Measurements from ENCODE around the gene KRT76. TPM values are rescaled to one million over a fixed set of nuclear protein-coding genes. Genes with fewer than 3 reads are reported as not detected.

The KRT76 gene
- total RNA-seq, 1 donor from 2014 or later: not detected

DNA sequence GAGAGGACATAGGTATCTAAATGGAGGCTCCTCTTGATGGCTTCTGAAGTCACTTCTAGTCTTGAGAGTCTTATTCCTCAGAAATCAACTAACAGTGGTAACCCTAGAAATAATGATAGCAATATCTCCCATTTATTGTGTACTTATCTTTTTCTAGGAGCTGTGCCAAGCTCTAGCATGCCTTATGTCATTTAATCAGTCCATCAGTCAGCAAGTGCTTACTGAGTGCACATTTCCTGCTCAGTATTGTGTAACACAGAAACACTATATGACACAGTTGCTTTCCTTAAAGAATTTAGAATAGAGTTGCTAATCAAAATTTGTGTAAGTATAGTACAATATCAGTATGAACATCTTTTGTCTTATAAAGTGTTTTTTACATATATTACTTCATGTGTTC is 36.6 kb downstream of the KRT76 start:
- peaks cover 30% of the 10 kb centered on the region for H3K27me3 Mint-ChIP-seq (ENCODE audit: low read depth)
- H3K9me3 Mint-ChIP-seq (ENCODE audit: low read depth): no peaks in the 10 kb centered on the region

DNA sequence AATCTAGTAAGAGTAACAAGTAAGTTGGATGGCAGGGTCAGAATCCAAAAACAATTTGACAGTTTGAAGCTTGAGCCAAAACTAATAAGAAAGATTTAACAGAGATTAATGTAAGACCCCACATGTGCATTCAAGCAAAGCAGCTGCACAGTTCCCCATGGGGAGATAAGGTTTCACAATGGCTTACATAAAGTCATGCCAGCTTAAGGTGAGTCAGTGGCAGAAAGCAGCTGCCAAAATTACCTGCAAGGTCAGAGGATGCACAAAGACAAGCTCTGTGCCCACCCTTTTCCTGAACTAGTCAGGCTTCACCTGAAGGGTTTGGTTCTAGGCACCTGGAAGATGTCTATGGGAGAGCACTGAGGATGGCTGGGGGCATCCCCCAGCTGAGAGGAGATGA is 37.2 kb downstream of the KRT76 start:
- no peaks in the 10 kb centered on the region for H3K36me3 Mint-ChIP-seq (ENCODE audit: low read depth)
- peaks cover 27% of the 10 kb centered on the region for H3K27me3 Mint-ChIP-seq (ENCODE audit: low read depth)
- no peaks in the 10 kb centered on the region for H3K9me3 Mint-ChIP-seq (ENCODE audit: low read depth)
- H3K4me3 Mint-ChIP-seq (ENCODE audit: unreplicated experiment): no peak overlapping the region
- DNase-seq (ENCODE audit: low spot score): no peak
- no peaks in the 10 kb centered on the region for H3K4me1 Mint-ChIP-seq (ENCODE audit: low read depth)
- no peak overlapping the region for H3K27ac Mint-ChIP-seq (ENCODE audit: unreplicated experiment)
- TF ChIP-seq, protein P1, sequence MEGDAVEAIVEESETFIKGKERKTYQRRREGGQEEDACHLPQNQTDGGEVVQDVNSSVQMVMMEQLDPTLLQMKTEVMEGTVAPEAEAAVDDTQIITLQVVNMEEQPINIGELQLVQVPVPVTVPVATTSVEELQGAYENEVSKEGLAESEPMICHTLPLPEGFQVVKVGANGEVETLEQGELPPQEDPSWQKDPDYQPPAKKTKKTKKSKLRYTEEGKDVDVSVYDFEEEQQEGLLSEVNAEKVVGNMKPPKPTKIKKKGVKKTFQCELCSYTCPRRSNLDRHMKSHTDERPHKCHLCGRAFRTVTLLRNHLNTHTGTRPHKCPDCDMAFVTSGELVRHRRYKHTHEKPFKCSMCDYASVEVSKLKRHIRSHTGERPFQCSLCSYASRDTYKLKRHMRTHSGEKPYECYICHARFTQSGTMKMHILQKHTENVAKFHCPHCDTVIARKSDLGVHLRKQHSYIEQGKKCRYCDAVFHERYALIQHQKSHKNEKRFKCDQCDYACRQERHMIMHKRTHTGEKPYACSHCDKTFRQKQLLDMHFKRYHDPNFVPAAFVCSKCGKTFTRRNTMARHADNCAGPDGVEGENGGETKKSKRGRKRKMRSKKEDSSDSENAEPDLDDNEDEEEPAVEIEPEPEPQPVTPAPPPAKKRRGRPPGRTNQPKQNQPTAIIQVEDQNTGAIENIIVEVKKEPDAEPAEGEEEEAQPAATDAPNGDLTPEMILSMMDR (IDR thresholded peaks at IDR 0.05): no peak

More for the DNA sequence above, 36.6 kb downstream of the KRT76 start:
- Mint-ChIP-seq H3K36me3 (ENCODE audit: low read depth) (no peaks in the 10 kb centered on the region), H3K27ac (ENCODE audit: unreplicated experiment) (no peak overlapping the region), H3K4me3 (ENCODE audit: unreplicated experiment) (no peak overlapping the region), H3K4me1 (ENCODE audit: low read depth) (no peaks in the 10 kb centered on the region)
- TF ChIP-seq, protein P1 (IDR thresholded peaks at IDR 0.05): no peak
- DNase-seq (ENCODE audit: low spot score): no peak

- Mint-ChIP-seq H3K27me3 (ENCODE audit: low read depth) (peaks cover 26% of the 10 kb centered on the region), H3K4me1 (ENCODE audit: low read depth) (no peaks in the 10 kb centered on the region), H3K4me3 (ENCODE audit: unreplicated experiment) (no peak overlapping the region), H3K27ac (ENCODE audit: unreplicated experiment) (no peak overlapping the region), H3K36me3 (ENCODE audit: low read depth) (no peaks in the 10 kb centered on the region), H3K9me3 (ENCODE audit: low read depth) (no peaks in the 10 kb centered on the region)
- TF ChIP-seq, protein P1 (IDR thresholded peaks at IDR 0.05): no peak
- DNase-seq (ENCODE audit: low spot score): no peak
Measured at GRCh38 chr12:52735816-52736632, 41.1 kb downstream of the KRT76 start.

DNA sequence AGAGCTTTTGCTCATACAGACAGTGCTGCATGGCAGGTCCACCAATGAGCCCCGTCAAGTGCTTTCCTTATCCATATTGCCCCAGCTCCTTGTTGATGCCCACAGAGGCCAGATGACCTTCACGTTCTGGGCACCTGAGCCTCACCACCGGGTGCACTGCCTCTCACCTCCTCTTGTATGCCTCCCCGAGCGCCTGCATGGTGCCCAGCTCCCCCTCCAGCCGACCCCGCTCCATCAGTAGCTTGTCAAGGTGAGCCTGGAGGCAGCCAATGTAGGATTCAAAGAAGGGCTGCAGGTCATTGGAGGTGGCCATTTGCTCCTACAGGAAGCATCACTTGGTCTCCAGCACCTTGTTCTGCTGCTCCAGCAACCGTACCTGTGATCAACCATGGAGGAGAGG is 42.0 kb downstream of the KRT76 start:
- H3K4me3 Mint-ChIP-seq (ENCODE audit: unreplicated experiment): no peak overlapping the region
- no peak for DNase-seq (ENCODE audit: low spot score)
- peaks cover 35% of the 10 kb centered on the region for H3K27me3 Mint-ChIP-seq (ENCODE audit: low read depth)
- TF ChIP-seq, protein P1 (IDR thresholded peaks at IDR 0.05): no peak
- no peaks in the 10 kb centered on the region for H3K36me3 Mint-ChIP-seq (ENCODE audit: low read depth)
- H3K9me3 Mint-ChIP-seq (ENCODE audit: low read depth): no peaks in the 10 kb centered on the region
- no peaks in the 10 kb centered on the region for H3K4me1 Mint-ChIP-seq (ENCODE audit: low read depth)
- H3K27ac Mint-ChIP-seq (ENCODE audit: unreplicated experiment): no peak overlapping the region

GRCh38 chr12:52730793-52731192 is 46.4 kb downstream of the KRT76 start:
- H3K36me3 Mint-ChIP-seq (ENCODE audit: low read depth): no peaks in the 10 kb centered on the region
- DNase-seq (ENCODE audit: low spot score): no peak
- TF ChIP-seq, protein P1 (IDR thresholded peaks at IDR 0.05): no peak
- H3K27me3 Mint-ChIP-seq (ENCODE audit: low read depth): peaks cover 64% of the 10 kb centered on the region
- no peak overlapping the region for H3K27ac Mint-ChIP-seq (ENCODE audit: unreplicated experiment)
- H3K9me3 Mint-ChIP-seq (ENCODE audit: low read depth): no peaks in the 10 kb centered on the region
- no peaks in the 10 kb centered on the region for H3K4me1 Mint-ChIP-seq (ENCODE audit: low read depth)
- H3K4me3 Mint-ChIP-seq (ENCODE audit: unreplicated experiment): no peak overlapping the region
